HG03064 (cell line): ENCODE data around the gene TTC36.
"Not testable (repeated sequence)": the region's sequence is repeated elsewhere in the genome, so short reads cannot be mapped to it uniquely, and the experiment has no call there.

Experiments used
- ATAC-seq: cut with Tn5 transposase; IDR thresholded peaks from one replicate; pipeline ENCODE4 v1.9.1; 2021; ENCODE audit warnings: low read depth; ENCODE audit not compliant: unreplicated experiment

The TTC36 gene, protein sequence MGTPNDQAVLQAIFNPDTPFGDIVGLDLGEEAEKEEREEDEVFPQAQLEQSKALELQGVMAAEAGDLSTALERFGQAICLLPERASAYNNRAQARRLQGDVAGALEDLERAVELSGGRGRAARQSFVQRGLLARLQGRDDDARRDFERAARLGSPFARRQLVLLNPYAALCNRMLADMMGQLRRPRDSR

DNA sequence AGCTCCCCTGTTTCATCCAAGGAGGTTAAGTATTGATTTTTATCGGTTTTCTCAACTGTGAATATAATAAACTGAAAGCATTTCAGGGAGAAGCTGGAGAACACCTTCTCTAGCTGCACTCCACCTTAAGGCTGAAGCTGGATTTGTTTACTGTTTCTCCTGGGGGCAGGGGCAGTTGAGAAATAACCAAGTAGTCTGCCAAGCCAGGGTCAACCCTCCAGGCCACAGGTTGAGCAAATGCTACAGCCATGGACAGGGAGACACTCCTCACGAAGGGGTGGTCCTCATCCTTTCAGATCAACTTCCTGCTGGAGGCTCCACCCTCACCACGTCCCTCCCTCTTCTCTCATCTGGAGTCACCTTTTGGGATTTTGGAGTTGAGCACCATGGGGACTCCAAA lies at the start of gene TTC36:
Gene TTC36, plus strand, starts transcription at position 366 of the 400 bp plus-strand sequence. Its CDS starts 21 bp downstream, at position 387.
- no peak for ATAC-seq

DNA sequence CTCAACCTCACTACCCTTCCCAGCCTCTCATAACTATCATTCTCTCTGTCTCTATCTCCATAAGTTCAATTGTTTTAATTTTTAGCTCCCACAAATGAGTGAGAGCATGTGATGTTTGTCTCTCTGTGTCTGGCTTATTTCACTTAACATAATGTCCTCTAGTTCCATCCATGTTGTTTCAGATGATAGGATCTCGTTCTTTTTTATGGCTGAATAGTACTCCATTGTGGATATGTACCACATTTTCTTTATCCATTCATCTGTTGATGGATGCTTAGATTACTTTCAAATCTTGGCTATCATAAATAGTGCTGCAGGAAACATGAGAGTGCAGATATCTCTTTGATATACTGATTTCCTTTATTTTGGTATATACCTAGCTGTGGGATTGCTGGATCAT lies 46.0 kb upstream of the TTC36 start:
- ATAC-seq, result not testable (repeated sequence)

DNA sequence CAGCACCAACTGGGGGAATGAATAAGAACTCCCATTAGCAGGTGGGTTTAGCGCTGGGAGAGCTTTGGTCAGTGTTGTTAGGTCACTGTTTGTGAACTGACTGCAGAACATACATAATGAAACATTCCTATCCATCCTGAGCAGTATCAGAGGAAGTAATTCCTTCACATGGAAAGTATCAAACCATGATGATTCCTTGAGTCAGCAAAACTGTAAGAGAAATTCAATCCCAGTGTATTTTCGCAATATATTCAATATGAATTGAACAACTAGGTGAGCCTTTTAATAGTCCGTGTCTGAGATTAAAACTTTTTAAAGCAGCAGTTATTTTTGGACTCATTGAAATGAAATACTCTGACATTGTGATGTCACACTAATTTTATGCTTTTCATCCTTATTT lies 42.9 kb upstream of the TTC36 start:
- no peak for ATAC-seq

DNA sequence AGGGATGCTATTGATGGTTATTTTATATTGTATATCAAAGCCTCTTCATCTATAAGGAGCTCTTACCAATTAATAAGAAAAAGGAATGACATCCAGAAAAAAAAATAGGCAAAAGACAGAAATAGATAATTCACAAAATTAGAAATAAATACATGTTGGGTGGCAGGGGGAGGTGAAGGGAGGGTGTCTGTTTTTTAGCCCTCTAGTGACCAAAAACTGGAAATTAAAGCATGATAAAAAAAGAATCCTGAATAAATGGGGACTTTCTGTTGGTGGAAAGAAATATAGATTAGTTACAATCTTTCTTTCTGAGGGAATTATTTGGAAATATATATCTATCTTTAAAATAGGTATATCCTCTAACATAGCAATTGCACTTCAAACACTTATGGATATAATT lies 42.0 kb upstream of the TTC36 start:
- no peak for ATAC-seq

DNA sequence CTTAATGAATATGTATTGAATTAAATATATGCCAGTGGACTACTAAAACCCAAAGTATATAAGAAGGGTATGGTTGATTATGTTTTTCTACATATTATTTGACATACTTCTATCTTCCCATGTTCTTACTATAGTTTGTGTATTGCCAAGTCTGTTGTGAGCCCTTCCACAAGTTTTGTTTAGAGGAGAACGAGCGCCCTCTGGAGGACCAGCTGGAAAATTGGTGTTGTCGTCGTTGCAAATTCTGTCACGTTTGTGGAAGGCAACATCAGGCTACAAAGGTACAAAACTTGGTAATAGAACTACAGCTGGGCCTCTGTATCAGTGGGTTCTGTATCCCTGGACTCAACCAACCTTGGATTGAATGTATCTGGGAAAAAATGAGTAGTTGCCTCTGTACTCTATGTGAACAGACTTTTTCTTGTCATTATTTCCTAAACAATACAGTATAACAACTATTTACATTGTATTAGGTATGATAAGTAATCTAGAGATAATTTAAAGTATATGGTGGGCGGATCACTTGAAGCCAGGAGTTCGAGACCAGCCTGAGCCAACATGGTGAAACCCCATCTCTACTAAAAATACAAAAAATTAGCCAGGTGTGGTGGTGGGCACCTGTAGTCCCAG lies 38.7 kb upstream of the TTC36 start:
- ATAC-seq, result no peak

DNA sequence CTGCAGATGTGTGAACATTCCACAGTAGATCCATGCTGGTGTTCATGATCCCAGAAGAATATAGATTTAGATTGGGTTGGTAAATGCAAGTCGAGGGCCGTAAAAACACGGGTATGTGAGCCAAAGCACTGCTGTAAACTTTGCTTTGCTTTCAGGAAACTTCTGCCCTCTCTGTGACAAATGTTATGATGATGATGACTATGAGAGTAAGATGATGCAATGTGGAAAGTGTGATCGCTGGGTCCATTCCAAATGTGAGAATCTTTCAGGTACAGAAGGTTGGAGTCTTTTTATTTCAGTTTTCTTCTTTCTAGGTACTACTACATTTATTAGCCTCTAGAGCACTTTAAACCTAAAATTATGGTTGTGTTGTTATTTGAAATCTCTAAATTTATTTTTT lies 36.2 kb upstream of the TTC36 start:
- no peak for ATAC-seq

DNA sequence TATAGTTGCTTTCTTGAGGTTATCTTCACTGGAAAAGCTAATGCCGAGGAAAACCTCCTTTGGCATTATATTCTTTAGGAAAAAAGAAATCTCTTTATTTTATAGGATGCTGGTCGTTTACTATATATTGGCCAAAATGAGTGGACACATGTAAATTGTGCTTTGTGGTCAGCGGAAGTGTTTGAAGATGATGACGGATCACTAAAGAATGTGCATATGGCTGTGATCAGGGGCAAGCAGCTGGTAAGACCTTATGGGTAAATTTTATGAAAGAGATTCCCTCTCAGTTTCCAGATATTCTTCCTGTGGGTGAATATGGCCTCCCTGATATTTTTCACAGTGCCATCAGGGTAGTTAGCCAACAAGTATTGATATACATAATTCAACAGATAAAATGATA lies 29.4 kb upstream of the TTC36 start:
- ATAC-seq, result no peak

DNA sequence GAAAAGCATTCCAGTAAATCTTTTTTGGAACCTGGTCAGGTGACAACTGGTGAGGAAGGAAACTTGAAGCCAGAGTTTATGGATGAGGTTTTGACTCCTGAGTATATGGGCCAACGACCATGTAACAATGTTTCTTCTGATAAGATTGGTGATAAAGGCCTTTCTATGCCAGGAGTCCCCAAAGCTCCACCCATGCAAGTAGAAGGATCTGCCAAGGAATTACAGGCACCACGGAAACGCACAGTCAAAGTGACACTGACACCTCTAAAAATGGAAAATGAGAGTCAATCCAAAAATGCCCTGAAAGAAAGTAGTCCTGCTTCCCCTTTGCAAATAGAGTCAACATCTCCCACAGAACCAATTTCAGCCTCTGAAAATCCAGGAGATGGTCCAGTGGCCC lies 24.1 kb upstream of the TTC36 start:
- no peak for ATAC-seq

DNA sequence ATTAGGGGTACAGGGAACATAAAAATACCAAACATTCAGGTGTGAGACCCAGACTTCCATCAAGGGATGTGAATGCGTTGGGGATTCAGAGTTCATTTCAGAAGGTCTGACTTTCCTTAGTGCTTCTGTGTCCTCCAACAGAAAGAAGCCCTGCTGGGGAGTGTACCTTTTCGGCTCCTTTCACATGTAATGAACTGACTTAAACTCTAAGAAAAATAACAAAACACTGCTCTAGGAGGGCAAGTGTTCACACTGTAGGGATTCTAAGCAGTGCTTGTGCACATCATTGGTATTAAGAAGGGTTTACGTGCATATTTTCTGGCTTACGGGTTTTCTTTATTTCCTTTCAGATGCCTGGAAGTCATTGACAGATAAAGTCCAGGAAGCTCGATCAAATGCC lies 15.7 kb upstream of the TTC36 start:
- no peak for ATAC-seq

DNA sequence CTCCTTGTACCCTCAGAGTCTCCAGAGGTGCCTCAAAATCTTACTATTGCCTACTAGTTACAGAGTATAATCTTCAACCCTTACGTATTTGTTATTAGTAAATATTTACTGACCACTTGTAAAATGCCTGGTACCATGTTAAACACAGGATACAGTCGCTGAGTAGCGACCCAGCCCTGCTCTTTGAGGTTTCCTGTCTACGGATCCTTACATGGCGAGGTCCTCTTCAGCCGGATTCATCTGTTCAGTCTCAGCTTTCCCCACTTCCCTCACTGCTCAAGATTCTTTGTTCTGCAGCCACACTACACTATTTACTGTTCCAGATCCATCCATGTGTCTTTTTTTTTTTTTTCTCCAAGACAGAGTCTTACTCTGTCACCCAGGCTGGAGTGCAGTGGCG lies 13.2 kb upstream of the TTC36 start:
- no peak for ATAC-seq

DNA sequence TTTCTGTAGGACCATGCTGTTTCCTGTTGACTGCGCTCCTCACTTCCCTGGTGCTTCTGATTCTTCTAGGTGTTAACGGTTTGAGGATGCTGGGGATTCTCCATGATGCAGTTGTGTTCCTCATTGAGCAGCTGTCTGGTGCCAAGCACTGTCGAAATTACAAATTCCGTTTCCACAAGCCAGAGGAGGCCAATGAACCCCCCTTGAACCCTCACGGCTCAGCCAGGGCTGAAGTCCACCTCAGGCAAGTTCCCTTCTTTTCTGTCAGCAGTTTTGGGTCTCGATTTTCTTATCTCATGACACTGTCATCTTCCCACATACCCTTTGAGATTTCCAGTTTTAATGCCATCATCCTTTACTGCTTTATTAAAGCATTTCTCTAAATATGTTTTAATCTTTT lies 7.7 kb upstream of the TTC36 start:
- no peak for ATAC-seq

DNA sequence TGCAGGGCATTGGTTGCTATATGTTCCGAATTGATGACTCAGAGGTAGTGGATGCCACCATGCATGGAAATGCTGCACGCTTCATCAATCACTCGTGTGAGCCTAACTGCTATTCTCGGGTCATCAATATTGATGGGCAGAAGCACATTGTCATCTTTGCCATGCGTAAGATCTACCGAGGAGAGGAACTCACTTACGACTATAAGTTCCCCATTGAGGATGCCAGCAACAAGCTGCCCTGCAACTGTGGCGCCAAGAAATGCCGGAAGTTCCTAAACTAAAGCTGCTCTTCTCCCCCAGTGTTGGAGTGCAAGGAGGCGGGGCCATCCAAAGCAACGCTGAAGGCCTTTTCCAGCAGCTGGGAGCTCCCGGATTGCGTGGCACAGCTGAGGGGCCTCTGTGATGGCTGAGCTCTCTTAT lies 5.4 kb upstream of the TTC36 start:
- ATAC-seq, result no peak

DNA sequence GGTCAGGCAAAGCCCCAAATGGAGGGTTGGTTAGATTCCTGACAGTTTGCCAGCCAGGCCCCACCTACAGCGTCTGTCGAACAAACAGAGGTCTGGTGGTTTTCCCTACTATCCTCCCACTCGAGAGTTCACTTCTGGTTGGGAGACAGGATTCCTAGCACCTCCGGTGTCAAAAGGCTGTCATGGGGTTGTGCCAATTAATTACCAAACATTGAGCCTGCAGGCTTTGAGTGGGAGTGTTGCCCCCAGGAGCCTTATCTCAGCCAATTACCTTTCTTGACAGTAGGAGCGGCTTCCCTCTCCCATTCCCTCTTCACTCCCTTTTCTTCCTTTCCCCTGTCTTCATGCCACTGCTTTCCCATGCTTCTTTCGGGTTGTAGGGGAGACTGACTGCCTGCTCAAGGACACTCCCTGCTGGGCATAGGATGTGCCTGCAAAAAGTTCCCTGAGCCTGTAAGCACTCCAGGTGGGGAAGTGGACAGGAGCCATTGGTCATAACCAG lies 4.7 kb upstream of the TTC36 start:
- no peak for ATAC-seq

DNA sequence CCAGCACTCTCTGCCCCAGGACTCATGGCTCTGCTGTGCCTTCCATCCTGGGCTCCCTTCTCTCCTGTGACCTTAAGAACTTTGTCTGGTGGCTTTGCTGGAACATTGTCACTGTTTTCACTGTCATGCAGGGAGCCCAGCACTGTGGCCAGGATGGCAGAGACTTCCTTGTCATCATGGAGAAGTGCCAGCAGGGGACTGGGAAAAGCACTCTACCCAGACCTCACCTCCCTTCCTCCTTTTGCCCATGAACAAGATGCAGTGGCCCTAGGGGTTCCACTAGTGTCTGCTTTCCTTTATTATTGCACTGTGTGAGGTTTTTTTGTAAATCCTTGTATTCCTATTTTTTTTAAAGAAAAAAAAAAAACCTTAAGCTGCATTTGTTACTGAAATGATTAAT lies 2.9 kb upstream of the TTC36 start:
- ATAC-seq, result no peak

DNA sequence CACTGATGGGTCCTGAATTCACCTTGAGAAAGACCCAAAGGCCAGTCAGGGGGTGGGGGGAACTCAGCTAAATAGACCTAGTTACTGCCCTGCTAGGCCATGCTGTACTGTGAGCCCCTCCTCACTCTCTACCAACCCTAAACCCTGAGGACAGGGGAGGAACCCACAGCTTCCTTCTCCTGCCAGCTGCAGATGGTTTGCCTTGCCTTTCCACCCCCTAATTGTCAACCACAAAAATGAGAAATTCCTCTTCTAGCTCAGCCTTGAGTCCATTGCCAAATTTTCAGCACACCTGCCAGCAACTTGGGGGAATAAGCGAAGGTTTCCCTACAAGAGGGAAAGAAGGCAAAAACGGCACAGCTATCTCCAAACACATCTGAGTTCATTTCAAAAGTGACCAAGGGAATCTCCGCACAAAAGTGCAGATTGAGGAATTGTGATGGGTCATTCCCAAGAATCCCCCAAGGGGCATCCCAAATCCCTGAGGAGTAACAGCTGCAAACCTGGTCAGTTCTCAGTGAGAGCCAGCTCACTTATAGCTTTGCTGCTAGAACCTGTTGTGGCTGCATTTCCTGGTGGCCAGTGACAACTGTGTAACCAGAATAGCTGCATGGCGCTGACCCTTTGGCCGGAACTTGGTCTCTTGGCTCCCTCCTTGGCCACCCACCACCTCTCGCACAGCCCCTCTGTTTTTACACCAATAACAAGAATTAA lies 2.4 kb upstream of the TTC36 start:
- ATAC-seq, result no peak

DNA sequence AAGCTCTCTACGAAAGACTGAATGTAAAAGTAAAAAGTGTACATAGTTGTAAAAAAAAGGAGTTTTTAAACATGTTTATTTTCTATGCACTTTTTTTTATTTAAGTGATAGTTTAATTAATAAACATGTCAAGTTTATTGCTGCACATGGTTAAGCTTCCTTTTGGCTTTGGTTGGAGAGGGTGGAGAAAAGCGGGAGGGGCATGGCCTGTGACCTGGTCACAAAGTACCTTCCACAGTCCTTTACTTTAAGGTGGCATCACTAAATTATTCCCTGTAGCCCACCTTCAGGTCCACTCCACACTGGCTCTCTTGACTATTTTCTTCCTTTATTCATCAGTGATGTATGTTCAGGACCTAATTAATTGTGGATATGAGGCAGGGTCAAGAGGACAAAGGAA lies 586 bp upstream of the TTC36 start:
- no peak for ATAC-seq

DNA sequence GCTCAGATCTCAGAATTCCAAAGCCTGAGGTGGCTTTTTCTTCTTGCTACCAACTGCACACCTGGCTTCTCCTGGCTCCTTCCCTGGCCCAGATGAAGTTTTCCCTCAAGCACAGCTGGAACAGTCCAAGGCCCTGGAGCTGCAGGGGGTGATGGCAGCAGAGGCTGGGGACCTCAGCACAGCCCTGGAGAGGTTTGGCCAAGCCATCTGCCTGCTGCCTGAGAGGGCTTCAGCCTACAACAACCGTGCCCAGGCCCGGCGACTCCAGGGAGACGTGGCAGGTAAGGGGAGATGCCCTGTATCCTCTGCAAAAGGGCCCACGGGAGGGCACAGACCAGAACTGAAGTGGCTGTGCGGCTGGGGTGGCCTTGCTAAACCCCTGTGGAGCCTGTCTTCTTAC lies 1.2 kb downstream of the TTC36 start:
- no peak for ATAC-seq

DNA sequence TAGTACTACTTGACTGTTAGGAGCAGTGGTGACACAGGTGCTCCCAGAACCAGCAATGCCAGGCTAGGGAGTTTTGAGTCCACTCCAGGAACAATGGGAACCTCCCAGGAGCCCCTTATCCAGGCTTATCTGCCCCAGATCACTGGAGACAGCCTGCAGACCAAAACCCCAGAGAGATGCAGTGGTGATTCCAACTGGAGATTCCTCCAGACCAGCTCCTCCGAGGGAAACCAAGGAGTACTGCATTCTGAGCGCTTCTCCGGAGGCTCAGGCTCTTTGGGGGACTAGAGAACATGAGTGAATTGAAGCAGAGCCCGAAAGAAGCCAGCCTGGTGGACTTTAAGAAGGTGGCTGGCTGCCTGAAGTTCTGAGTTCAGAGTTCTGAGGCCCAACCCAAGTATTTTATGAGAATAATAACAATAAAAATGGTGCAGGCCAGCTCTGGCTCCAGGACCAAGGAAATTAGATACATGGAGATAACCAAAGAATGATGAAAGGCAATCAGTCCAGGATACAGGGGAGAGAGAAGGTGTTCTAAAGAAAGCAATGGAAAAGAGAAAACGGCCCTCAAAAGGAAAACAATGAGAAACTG lies 2.4 kb downstream of the TTC36 start:
- ATAC-seq, result no peak

DNA sequence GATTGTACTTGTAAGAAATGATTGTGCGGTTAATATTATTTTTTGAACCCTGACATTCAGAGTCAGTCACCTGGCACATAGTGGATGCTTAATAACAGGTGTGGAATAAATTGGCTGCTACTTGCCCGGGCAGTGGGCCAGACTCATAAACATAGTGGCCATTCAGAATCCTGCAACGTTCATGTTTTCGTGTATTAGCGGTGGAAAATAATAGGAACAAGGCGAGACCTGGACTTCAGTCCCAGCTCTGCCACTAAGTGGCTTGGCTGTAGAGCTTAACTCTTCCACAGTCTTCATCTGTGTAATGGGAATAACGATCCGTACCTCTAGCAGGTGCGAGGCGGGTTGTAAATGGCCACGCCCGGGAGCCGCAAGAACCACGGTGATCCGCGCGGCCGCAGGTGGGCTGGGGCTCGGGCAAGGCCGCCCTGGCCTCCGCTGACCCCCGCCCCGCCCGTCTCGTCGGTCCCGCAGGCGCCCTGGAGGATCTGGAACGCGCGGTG lies 3.0 kb downstream of the TTC36 start:
- no peak for ATAC-seq

DNA sequence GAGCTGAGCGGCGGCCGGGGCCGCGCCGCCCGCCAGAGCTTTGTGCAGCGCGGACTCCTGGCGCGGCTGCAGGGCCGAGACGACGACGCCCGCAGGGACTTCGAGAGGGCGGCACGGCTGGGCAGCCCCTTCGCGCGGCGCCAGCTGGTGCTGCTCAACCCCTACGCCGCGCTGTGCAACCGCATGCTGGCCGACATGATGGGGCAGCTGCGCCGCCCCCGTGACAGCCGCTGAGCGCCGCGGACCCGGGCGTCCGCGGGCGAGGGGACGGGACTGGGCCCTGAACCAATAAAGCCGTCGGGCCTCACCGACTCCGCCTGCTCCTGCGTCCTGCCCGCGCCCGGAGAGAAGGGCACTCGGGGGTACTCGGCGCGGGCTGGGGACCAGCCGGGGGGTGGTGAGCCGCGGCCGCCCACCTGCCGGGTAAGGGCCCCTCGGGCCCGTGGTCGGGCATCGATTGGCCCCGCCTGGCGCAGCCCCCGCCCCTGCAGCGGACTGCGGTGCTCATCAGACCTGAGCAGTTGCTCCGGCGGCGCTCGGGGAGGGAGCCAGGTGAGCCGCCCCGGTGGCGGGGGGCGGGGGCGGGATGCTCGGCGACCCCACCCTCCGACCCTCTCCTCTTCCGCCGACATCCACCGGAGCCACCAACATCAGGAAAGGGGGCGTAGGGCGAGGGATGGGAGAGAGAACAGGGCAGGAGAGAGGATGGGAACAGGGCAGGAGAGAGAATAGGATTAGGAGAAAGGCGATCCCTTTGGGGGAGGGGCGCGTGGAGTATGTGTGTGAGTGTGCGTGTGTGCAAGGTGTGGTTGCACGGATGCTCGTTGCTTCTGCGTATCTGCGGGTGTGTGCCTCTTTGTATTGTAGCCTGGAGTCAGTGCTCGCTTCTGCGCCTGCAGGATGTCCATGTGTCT lies 3.7 kb downstream of the TTC36 start, which contains the start of gene TMEM25:
Gene TMEM25, plus strand, starts transcription at position 510 of the 914 bp plus-strand sequence. CDS start 610 bp downstream, outside the sequence.
- no peak for ATAC-seq
